ENCODE measurements around the gene NNAT. TPM values are rescaled to one million over a fixed set of nuclear protein-coding genes. Genes with fewer than 3 reads are reported as not detected.
"Not testable (repeated sequence)": the region's sequence is repeated elsewhere in the genome, so short reads cannot be mapped to it uniquely, and the experiment has no call there.

Gene NNAT
- polyA plus RNA-seq, 1 donor, result 75.8 TPM

- no peak for DNase-seq
- no peak overlapping the region for H3K4me3 ChIP-seq (ENCODE audit: low read length)
- peaks cover 3% of the 10 kb centered on the region for H3K27me3 ChIP-seq (ENCODE audit: control insufficient read depth, insufficient read depth, low read length)
- H3K9me3 ChIP-seq (ENCODE audit: control insufficient read depth, low read depth, low read length), result no peaks in the 10 kb centered on the region
- no peaks in the 10 kb centered on the region for H3K4me1 ChIP-seq (ENCODE audit: control insufficient read depth, insufficient read depth, low read length)
- H3K27ac ChIP-seq (ENCODE audit: low read length), result no peak overlapping the region
- no peaks in the 10 kb centered on the region for H3K36me3 ChIP-seq (ENCODE audit: control insufficient read depth, insufficient read depth, low read length)
- 89% methylated on average over 4 of the region's 9 CpGs for WGBS (ENCODE audit: insufficient coverage, low lambda C conversion rate)
Observed at GRCh38 chr20:37479925-37480691, 40.9 kb upstream of the NNAT start.

- WGBS (ENCODE audit: insufficient coverage, low lambda C conversion rate), result no CpG with 5 or more reads among the region's 1 CpG
- no peaks in the 10 kb centered on the region for H3K36me3 ChIP-seq (ENCODE audit: control insufficient read depth, insufficient read depth, low read length)
- H3K9me3 ChIP-seq (ENCODE audit: control insufficient read depth, low read depth, low read length), result no peaks in the 10 kb centered on the region
- DNase-seq, result no peak
- H3K27me3 ChIP-seq (ENCODE audit: control insufficient read depth, insufficient read depth, low read length), result no peaks in the 10 kb centered on the region
- no peak overlapping the region for H3K4me3 ChIP-seq (ENCODE audit: low read length)
- no peak overlapping the region for H3K27ac ChIP-seq (ENCODE audit: low read length)
- H3K4me1 ChIP-seq (ENCODE audit: control insufficient read depth, insufficient read depth, low read length), result no peaks in the 10 kb centered on the region
Observed at GRCh38 chr20:37480919-37481318, 40.1 kb upstream of the NNAT start.

- 100% methylated on average over 2 of the region's 5 CpGs for WGBS (ENCODE audit: insufficient coverage, low lambda C conversion rate)
- Histone ChIP-seq H3K36me3 (ENCODE audit: control insufficient read depth, insufficient read depth, low read length) (no peaks in the 10 kb centered on the region), H3K27me3 (ENCODE audit: control insufficient read depth, insufficient read depth, low read length) (no peaks in the 10 kb centered on the region), H3K4me3 (ENCODE audit: low read length) (no peak overlapping the region), H3K27ac (ENCODE audit: low read length) (no peak overlapping the region), H3K4me1 (ENCODE audit: control insufficient read depth, insufficient read depth, low read length) (no peaks in the 10 kb centered on the region), H3K9me3 (ENCODE audit: control insufficient read depth, low read depth, low read length) (no peaks in the 10 kb centered on the region)
- no peak for DNase-seq
Observed at GRCh38 chr20:37481610-37482009, 39.4 kb upstream of the NNAT start.

GRCh38 chr20:37484331-37484730 is 36.7 kb upstream of the NNAT start:
- DNase-seq, result no peak
- WGBS (ENCODE audit: insufficient coverage, low lambda C conversion rate), result no CpG with 5 or more reads among the region's 3 CpGs
- H3K4me3 ChIP-seq (ENCODE audit: low read length), result no peak overlapping the region

DNA sequence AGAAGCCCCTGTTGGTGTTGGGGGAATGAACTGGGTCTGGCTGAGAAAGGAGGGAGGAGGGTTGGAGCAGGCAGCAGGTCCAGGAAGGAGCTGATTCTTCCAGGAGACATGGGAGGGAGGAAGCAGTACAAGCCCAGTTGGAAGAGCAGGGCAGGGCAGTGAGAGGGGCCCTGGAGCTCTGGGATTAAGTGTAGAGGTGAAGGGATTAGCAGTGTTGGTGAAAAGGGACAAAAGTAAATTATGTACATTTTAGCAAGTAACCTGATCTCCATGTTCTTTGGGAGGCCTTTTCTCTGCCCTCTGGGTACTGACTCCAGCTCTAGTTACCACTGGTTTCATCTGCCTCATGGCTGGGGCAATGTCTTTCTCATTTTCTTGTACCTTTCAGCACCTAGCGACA is 34.8 kb upstream of the NNAT start:
- not testable (repeated sequence) for H3K27ac ChIP-seq (ENCODE audit: low read length); H3K27me3 ChIP-seq (ENCODE audit: control insufficient read depth, insufficient read depth, low read length); DNase-seq; H3K36me3 ChIP-seq (ENCODE audit: control insufficient read depth, insufficient read depth, low read length); H3K4me3 ChIP-seq (ENCODE audit: low read length); H3K9me3 ChIP-seq (ENCODE audit: control insufficient read depth, low read depth, low read length); H3K4me1 ChIP-seq (ENCODE audit: control insufficient read depth, insufficient read depth, low read length)
- WGBS (ENCODE audit: insufficient coverage, low lambda C conversion rate), result no CpG with 5 or more reads among the region's 1 CpG

More at GRCh38 chr20:37484331-37484730, 36.7 kb upstream of the NNAT start:
- no peaks in the 10 kb centered on the region for H3K9me3 ChIP-seq (ENCODE audit: control insufficient read depth, low read depth, low read length)
- H3K27me3 ChIP-seq (ENCODE audit: control insufficient read depth, insufficient read depth, low read length), result no peaks in the 10 kb centered on the region
- no peaks in the 10 kb centered on the region for H3K36me3 ChIP-seq (ENCODE audit: control insufficient read depth, insufficient read depth, low read length)
- no peaks in the 10 kb centered on the region for H3K4me1 ChIP-seq (ENCODE audit: control insufficient read depth, insufficient read depth, low read length)
- no peak overlapping the region for H3K27ac ChIP-seq (ENCODE audit: low read length)

DNA sequence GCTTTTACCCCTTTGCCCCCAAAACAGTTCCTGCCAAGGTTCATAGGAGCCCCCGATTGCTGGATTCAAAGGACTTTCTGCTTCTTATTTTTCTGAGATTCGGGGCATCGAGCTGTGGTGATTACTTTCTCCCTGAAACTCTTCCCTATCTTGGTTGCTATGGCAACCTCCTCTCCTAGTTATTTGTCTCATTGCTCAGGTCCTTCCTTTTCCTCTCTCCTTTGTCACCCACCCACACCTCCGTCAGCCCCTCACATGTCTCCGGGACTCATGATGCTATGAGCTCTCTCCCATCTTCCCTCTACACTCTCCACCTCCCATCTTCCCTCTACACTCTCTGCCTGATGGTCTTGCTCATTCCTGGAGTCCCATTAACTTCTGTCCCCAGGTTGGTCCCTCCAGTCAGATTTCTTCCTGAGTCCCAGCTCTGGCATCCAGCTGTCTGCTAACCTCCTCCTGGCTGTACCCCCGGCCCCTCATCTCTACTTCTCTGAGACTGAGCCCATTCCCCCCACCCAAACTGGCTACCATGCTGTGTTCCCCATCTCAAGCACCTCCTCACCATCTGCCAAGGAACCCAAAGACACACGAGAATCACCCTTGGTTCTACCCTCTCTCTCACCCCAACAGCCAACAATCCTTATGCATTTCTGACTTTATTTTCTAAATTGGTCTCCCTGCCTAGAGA is 30.2 kb upstream of the NNAT start:
- no peak for DNase-seq
- no peak overlapping the region for H3K27ac ChIP-seq (ENCODE audit: low read length)
- H3K9me3 ChIP-seq (ENCODE audit: control insufficient read depth, low read depth, low read length), result no peaks in the 10 kb centered on the region
- no peak overlapping the region for H3K4me3 ChIP-seq (ENCODE audit: low read length)
- no peaks in the 10 kb centered on the region for H3K27me3 ChIP-seq (ENCODE audit: control insufficient read depth, insufficient read depth, low read length)
- 40% methylated on average over 2 of the region's 7 CpGs for WGBS (ENCODE audit: insufficient coverage, low lambda C conversion rate)
- H3K4me1 ChIP-seq (ENCODE audit: control insufficient read depth, insufficient read depth, low read length), result no peaks in the 10 kb centered on the region
- H3K36me3 ChIP-seq (ENCODE audit: control insufficient read depth, insufficient read depth, low read length), result peaks cover 3% of the 10 kb centered on the region

- Histone ChIP-seq H3K4me1 (ENCODE audit: control insufficient read depth, insufficient read depth, low read length) (no peaks in the 10 kb centered on the region), H3K36me3 (ENCODE audit: control insufficient read depth, insufficient read depth, low read length) (peaks cover 3% of the 10 kb centered on the region), H3K27me3 (ENCODE audit: control insufficient read depth, insufficient read depth, low read length) (no peaks in the 10 kb centered on the region), H3K27ac (ENCODE audit: low read length) (no peak overlapping the region), H3K9me3 (ENCODE audit: control insufficient read depth, low read depth, low read length) (no peaks in the 10 kb centered on the region), H3K4me3 (ENCODE audit: low read length) (no peak overlapping the region)
- no CpG with 5 or more reads among the region's 6 CpGs for WGBS (ENCODE audit: insufficient coverage, low lambda C conversion rate)
- DNase-seq, result no peak
Observed at GRCh38 chr20:37492096-37492625, 28.9 kb upstream of the NNAT start.

DNA sequence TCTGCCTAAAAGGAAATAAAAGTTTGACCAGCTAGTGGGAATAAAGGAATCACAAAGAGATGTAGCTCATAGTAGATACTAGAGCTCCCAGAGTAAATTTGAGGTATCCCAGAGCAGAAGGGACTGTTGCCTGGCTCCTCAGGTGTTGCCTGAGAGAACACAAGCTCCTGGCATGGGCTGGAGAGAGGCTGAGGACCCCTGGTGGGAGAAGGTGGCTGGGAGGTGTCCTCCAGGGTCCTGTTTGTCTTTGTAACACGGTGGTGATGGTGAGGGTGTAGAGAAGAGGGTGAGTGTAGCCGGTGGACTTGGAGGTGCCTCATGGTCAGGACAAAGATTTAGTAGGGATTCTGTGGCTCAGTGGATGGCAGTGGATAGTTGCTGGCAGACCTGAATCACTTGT is 28.1 kb upstream of the NNAT start:
- Histone ChIP-seq H3K9me3 (ENCODE audit: control insufficient read depth, low read depth, low read length) (no peaks in the 10 kb centered on the region), H3K36me3 (ENCODE audit: control insufficient read depth, insufficient read depth, low read length) (peaks cover 3% of the 10 kb centered on the region), H3K4me1 (ENCODE audit: control insufficient read depth, insufficient read depth, low read length) (no peaks in the 10 kb centered on the region), H3K27ac (ENCODE audit: low read length) (no peak overlapping the region), H3K27me3 (ENCODE audit: control insufficient read depth, insufficient read depth, low read length) (no peaks in the 10 kb centered on the region), H3K4me3 (ENCODE audit: low read length) (no peak overlapping the region)
- WGBS (ENCODE audit: insufficient coverage, low lambda C conversion rate), result no CpG with 5 or more reads among the region's 2 CpGs
- DNase-seq, result no peak

GRCh38 chr20:37494301-37494700 is 26.7 kb upstream of the NNAT start:
- Histone ChIP-seq H3K9me3 (ENCODE audit: control insufficient read depth, low read depth, low read length) (no peaks in the 10 kb centered on the region), H3K36me3 (ENCODE audit: control insufficient read depth, insufficient read depth, low read length) (peaks cover 3% of the 10 kb centered on the region), H3K4me3 (ENCODE audit: low read length) (no peak overlapping the region), H3K27me3 (ENCODE audit: control insufficient read depth, insufficient read depth, low read length) (no peaks in the 10 kb centered on the region), H3K27ac (ENCODE audit: low read length) (no peak overlapping the region), H3K4me1 (ENCODE audit: control insufficient read depth, insufficient read depth, low read length) (no peaks in the 10 kb centered on the region)
- WGBS (ENCODE audit: insufficient coverage, low lambda C conversion rate), result 100% methylated on average over 1 of the region's 8 CpGs
- DNase-seq, result no peak

- no peak overlapping the region for H3K27ac ChIP-seq (ENCODE audit: low read length)
- H3K27me3 ChIP-seq (ENCODE audit: control insufficient read depth, insufficient read depth, low read length), result no peaks in the 10 kb centered on the region
- no CpG with 5 or more reads among the region's 5 CpGs for WGBS (ENCODE audit: insufficient coverage, low lambda C conversion rate)
- no peaks in the 10 kb centered on the region for H3K9me3 ChIP-seq (ENCODE audit: control insufficient read depth, low read depth, low read length)
- no peak overlapping the region for H3K4me3 ChIP-seq (ENCODE audit: low read length)
- H3K36me3 ChIP-seq (ENCODE audit: control insufficient read depth, insufficient read depth, low read length), result peaks cover 3% of the 10 kb centered on the region
- no peaks in the 10 kb centered on the region for H3K4me1 ChIP-seq (ENCODE audit: control insufficient read depth, insufficient read depth, low read length)
- no peak for DNase-seq
Observed at GRCh38 chr20:37494796-37495195, 26.3 kb upstream of the NNAT start.
